Esophagus muscularis mucosa (tissue), 4 donors: ENCODE results near the gene EVA1B. TPM values are rescaled to one million over a fixed set of nuclear protein-coding genes. Genes with fewer than 3 reads are reported as not detected.

ENCODE experiments used
- DNase-seq: peaks from one replicate; pipeline ENCODE4 v3.0.0-alpha.2; 2017; ENCODE audit errors: extremely low spot score
- H3K27ac ChIP-seq, 4 donors: fragments of 200-600 bp; sonication (generic); replicated peaks in 1 of 4; 1 replicate in 3 of 4; 2 replicates in 1 of 4; pipeline ENCODE4 v1.5.1; 2016 to 2019; ENCODE audit warnings: mild to moderate bottlenecking in 1 of 4
- H3K27me3 ChIP-seq, 4 donors: fragments of 200-600 bp; sonication (generic); one replicate each; pipeline versions ENCODE4 v1.5.1 to v1.6.0; 2016 to 2019
- H3K36me3 ChIP-seq, 4 donors: fragments of 200-600 bp; sonication (generic); one replicate each; pipeline ENCODE4 v1.5.1; 2016 to 2019
- H3K4me1 ChIP-seq, 4 donors: fragments of 200-600 bp; sonication (generic); one replicate each; pipeline ENCODE4 v1.5.1; 2016 to 2019
- H3K4me3 ChIP-seq, 4 donors: fragments of 200-600 bp; sonication (generic); 1 replicate in 2 of 4; 2 replicates in 2 of 4; pipeline ENCODE4 v1.5.1; 2016 to 2019; ENCODE audit warnings: mild to moderate bottlenecking in 4 of 4, moderate library complexity in 1 of 4
- H3K9me3 ChIP-seq, 4 donors: fragments of 200-600 bp; sonication (generic); 1 replicate in 3 of 4; 2 replicates in 1 of 4; pipeline ENCODE4 v1.5.1; 2016 to 2019
- CTCF ChIP-seq, 3 experiments: fragments of 200-600 bp in 2 of 3; fragments of 450-650 bp in 1 of 3; sonication (generic) in 2 of 3; IDR thresholded peaks; one replicate each; pipeline ENCODE4 v1.5.1; 2017 to 2019; ENCODE audit warnings: antibody characterized with exemption in 3 of 3, mild to moderate bottlenecking in 2 of 3, moderate library complexity in 1 of 3
- EP300 ChIP-seq: sonication (generic); formaldehyde crosslinking; IDR thresholded peaks from one replicate; pipeline ENCODE4 v1.6.1; 2017; ENCODE audit warnings: antibody characterized with exemption
- POLR2A ChIP-seq: fragments of 450-650 bp; IDR thresholded peaks from one replicate; pipeline ENCODE4 v1.6.1; 2017; ENCODE audit warnings: antibody characterized with exemption, moderate library complexity, mild to moderate bottlenecking, low read depth
- POLR2AphosphoS5 ChIP-seq, 2 donors: sonication (generic); formaldehyde crosslinking; IDR thresholded peaks; one replicate each; pipeline ENCODE4 v1.6.1; 2017; ENCODE audit warnings: antibody characterized with exemption in 2 of 2
- WGBS: methylation state at CpG from one replicate; pipeline ENCODE4 v1.1.5; 2018; 5-methylcytosine and 5-hydroxymethylcytosine counted together
- intact Hi-C: fragments of 100-400 bp; cut with DNase I; formaldehyde crosslinking; loops from one replicate; pipeline ENCODE4 v1.15.1; 2023
- total RNA-seq, 4 donors: library from RNA; depleted of rRNA; stranded (reverse); fragments of >200 nt; gene quantifications; one replicate each; pipeline versions ENCODE4 v1.1.0 to v1.2.1, GENCODE V29; 2016

EVA1B gene
- total RNA-seq, 4 donors from 2014 or later, result 45.1 to 129 (median 79.5) TPM

- no peak overlapping the region for H3K4me3 ChIP-seq
- 82% methylated on average over 10 of the region's 13 CpGs for WGBS
- peaks cover 27 to 57% (median 53%) of the 10 kb centered on the region in 4 donors for H3K4me1 ChIP-seq
- TF ChIP-seq EP300 (no peak), POLR2AphosphoS5 (IDR thresholded peaks at IDR 0.05) (no peak), CTCF (IDR thresholded peaks at IDR 0.05) (no peak), POLR2A (no peak)
- H3K36me3 ChIP-seq, result peaks cover 38 to 83% (median 59%) of the 10 kb centered on the region in 4 donors
- DNase-seq, result no peak
- H3K27me3 ChIP-seq, result no peaks in the 10 kb centered on the region
- intact Hi-C loops, result loop anchor here (5.0 kb wide), 3 partner anchors 60 to 190 kb away; partner anchors contain the start of gene TRAPPC3
- H3K27ac ChIP-seq, result peak overlapping the region in 2 of 4 donors; percentile 19 to 68
- H3K9me3 ChIP-seq, result no peaks in the 10 kb centered on the region
Observed at GRCh38 chr1:36286802-36287201, 36.6 kb downstream of the EVA1B start.

- H3K4me3 ChIP-seq, result no peak overlapping the region
- H3K9me3 ChIP-seq, result no peaks in the 10 kb centered on the region
- TF ChIP-seq POLR2A, result no peak
- TF ChIP-seq EP300, result no peak
- TF ChIP-seq CTCF (IDR thresholded peaks at IDR 0.05), result peak; percentile 73 to 83 (median 80)
- peak; percentile 46 to 62 for TF ChIP-seq POLR2AphosphoS5 (IDR thresholded peaks at IDR 0.05)
- peaks cover 32 to 60% (median 60%) of the 10 kb centered on the region in 4 donors for H3K4me1 ChIP-seq
- H3K27me3 ChIP-seq, result no peaks in the 10 kb centered on the region
- H3K27ac ChIP-seq, result peak overlapping the region; percentile 55 to 71 (median 64)
- peaks cover 31 to 71% (median 46%) of the 10 kb centered on the region in 4 donors for H3K36me3 ChIP-seq
- no peak for DNase-seq
- intact Hi-C loops, result loop anchor here (5.0 kb wide), 3 partner anchors 58 to 188 kb away; partner anchors contain the start of gene TRAPPC3
- WGBS, result 43% methylated on average over 7 of the region's 7 CpGs
Observed at GRCh38 chr1:36285443-36286101, 37.9 kb downstream of the EVA1B start.

DNA sequence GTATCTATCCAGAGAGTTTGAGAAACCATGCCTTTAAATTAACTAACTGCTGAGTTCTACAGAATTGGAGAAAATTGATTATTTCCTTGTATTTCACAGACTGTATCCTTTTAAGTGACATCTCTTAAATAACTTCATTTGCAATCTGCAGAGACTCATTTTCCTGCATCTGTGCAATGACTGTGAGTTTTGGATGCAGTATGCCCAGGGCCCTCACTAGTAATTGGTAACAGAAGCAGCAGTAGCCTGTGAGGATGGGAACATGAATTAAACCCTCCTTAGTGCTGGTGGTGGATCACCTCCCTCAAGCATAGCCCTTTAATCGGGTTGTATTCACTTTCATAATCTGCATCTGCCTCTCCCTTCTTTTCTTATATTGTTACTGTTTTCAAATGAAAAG, 38.9 kb downstream of the EVA1B start:
- TF ChIP-seq POLR2A (no peak), CTCF (IDR thresholded peaks at IDR 0.05) (no peak), EP300 (no peak), POLR2AphosphoS5 (IDR thresholded peaks at IDR 0.05) (no peak)
- no peak for DNase-seq
- H3K27ac ChIP-seq, result peak overlapping the region; percentile 55 to 71 (median 64)
- intact Hi-C loops, result no loop called here
- H3K27me3 ChIP-seq, result no peaks in the 10 kb centered on the region
- H3K4me1 ChIP-seq, result peaks cover 42 to 68% (median 67%) of the 10 kb centered on the region in 4 donors
- WGBS, result 50% methylated on average over 1 of the region's 1 CpG
- no peaks in the 10 kb centered on the region for H3K9me3 ChIP-seq
- no peak overlapping the region for H3K4me3 ChIP-seq
- peaks cover 22 to 60% (median 36%) of the 10 kb centered on the region in 4 donors for H3K36me3 ChIP-seq

- Histone ChIP-seq H3K27me3 (no peaks in the 10 kb centered on the region), H3K9me3 (no peaks in the 10 kb centered on the region), H3K4me1 (peaks cover 43 to 72% (median 72%) of the 10 kb centered on the region in 4 donors), H3K27ac (peak overlapping the region; percentile 55 to 71 (median 64)), H3K4me3 (no peak overlapping the region), H3K36me3 (peaks cover 17 to 55% (median 31%) of the 10 kb centered on the region in 4 donors)
- TF ChIP-seq EP300, result no peak
- TF ChIP-seq POLR2A, result no peak
- no peak for TF ChIP-seq CTCF (IDR thresholded peaks at IDR 0.05)
- no peak for TF ChIP-seq POLR2AphosphoS5 (IDR thresholded peaks at IDR 0.05)
- intact Hi-C loops, result no loop called here
- no peak for DNase-seq
- 26% methylated on average over 1 of the region's 1 CpG for WGBS
Observed at GRCh38 chr1:36284061-36284460, 39.4 kb downstream of the EVA1B start.
